Hematopoietic multipotent progenitor cell (in vitro differentiated cells): ENCODE data around the gene DYNLT2B. TPM values are rescaled to one million over a fixed set of nuclear protein-coding genes. Genes with fewer than 3 reads are reported as not detected.
"Not testable (repeated sequence)": the region's sequence is repeated elsewhere in the genome, so short reads cannot be mapped to it uniquely, and the experiment has no call there.

Source experiments
- DNase-seq, 3 donors: peaks; one replicate each; pipeline ENCODE4 v3.0.0-alpha.2; 2011 to 2015; ENCODE audit warnings: low read depth in 2 of 3, low spot score in 2 of 3
- small RNA-seq: library from RNA; depleted of rRNA; stranded (forward); fragments of <200 nt; gene quantifications from one replicate; pipeline ENCODE3, GENCODE V24; 2012
- total RNA-seq: library from RNA; depleted of rRNA; stranded (reverse); fragments of >200 nt; gene quantifications from one replicate; pipeline ENCODE4 v1.2.3, GENCODE V29; 2012

The DYNLT2B gene
- total RNA-seq, 1 donor, result 2.2 TPM

- DNase-seq, result no peak
These were observed 43.5 kb downstream of the DYNLT2B start for GRCh38 chr3:196274585-196274984.

- no peak for DNase-seq
These were observed 44.4 kb downstream of the DYNLT2B start for GRCh38 chr3:196273655-196274054.

GRCh38 chr3:196272826-196273225 is 45.2 kb downstream of the DYNLT2B start:
- no peak for DNase-seq

GRCh38 chr3:196270499-196270898 is 47.5 kb downstream of the DYNLT2B start:
- DNase-seq, result no peak

- peak in 2 of 3 donors; percentile 11 to 28 for DNase-seq
These were observed 49.5 kb downstream of the DYNLT2B start for GRCh38 chr3:196268284-196269163.

- DNase-seq, result no peak
These were observed 54.2 kb downstream of the DYNLT2B start for GRCh38 chr3:196263819-196264218.

- no peak for DNase-seq
These were observed 57.3 kb downstream of the DYNLT2B start for GRCh38 chr3:196260784-196261183.

GRCh38 chr3:196255776-196256175 is 62.3 kb downstream of the DYNLT2B start:
- DNase-seq, result no peak

GRCh38 chr3:196254376-196255283 is 63.4 kb downstream of the DYNLT2B start:
- no peak for DNase-seq

GRCh38 chr3:196251918-196252317 is 66.1 kb downstream of the DYNLT2B start:
- DNase-seq, result no peak

- DNase-seq, result no peak
These were observed 71.3 kb downstream of the DYNLT2B start for GRCh38 chr3:196246612-196247308.

- not testable (repeated sequence) for DNase-seq
These were observed 73.9 kb downstream of the DYNLT2B start for GRCh38 chr3:196244166-196244565.

- DNase-seq, result no peak
These were observed 76.3 kb downstream of the DYNLT2B start for GRCh38 chr3:196241704-196242103.

Small RNA genes within 50 kb of the gene (small RNA-seq; reads per million reads assigned to genes)
- not detected for gene AC069257.2
- not detected for gene RNU6-910P

Other genes starting within 250 kb of the DYNLT2B start
- 141 TPM for gene TFRC, start 236.2 kb downstream of the DYNLT2B start, total RNA-seq
- gene ZDHHC19, start 106.8 kb downstream of the DYNLT2B start, total RNA-seq, result 0.27 TPM
- not detected for gene SLC51A, start 101.7 kb downstream of the DYNLT2B start, total RNA-seq
- 57.1 TPM for gene PCYT1A, start 30.5 kb downstream of the DYNLT2B start, total RNA-seq
- not detected for gene TM4SF19, start 20.1 kb upstream of the DYNLT2B start, total RNA-seq
- 14.8 TPM for gene UBXN7, start 114.2 kb upstream of the DYNLT2B start, total RNA-seq
- gene RNF168, start 185.5 kb upstream of the DYNLT2B start, total RNA-seq, result 27.2 TPM
- gene SMCO1, start 197.1 kb upstream of the DYNLT2B start, total RNA-seq, result not detected